HS-27A (cell line): Measurements from ENCODE around the gene CHRNG.
"Not testable (repeated sequence)": the region's sequence is repeated elsewhere in the genome, so short reads cannot be mapped to it uniquely, and the experiment has no call there.

Source experiments
- DNase-seq: peaks from one replicate; pipeline ENCODE4 v3.0.0-alpha.2; 2012; ENCODE audit warnings: low read depth, missing footprints

CHRNG gene

GRCh38 chr2:232527905-232528470 is 11.5 kb upstream of the CHRNG start:
- DNase-seq: no peak

DNA sequence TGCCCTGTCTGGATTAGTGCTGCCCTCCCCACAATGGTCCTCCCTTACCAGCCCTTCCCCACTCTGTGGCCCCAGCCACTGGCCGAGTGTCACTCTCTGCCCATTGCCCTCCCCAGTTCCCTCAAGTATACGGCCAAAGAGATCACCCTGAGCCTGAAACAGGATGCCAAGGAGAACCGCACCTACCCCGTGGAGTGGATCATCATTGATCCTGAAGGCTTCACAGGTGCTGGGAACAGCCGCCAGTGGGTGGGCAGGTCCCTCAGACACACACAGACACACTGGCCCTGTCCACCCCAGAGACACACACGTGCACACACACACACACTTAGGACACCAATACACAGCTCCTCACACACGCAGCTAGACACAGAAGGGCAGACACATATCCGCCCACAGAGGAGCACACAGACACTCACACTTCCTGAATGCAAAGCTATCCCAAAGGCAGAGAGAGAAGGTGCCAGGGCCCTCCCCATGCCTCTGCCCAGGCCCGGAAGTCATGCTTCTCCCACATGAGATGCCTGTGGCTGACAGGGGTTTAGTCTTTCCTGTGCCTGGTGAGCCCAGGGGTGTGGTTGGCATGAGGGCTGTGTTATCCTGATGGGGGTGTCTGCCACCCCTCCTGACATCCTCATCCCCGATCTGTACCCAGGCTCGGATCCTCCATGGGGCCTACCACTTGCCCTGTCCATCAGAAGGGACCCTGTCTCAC is 10.6 kb upstream of the CHRNG start:
- DNase-seq: no peak

GRCh38 chr2:232529806-232530547 is 9.5 kb upstream of the CHRNG start:
- no peak for DNase-seq

DNA sequence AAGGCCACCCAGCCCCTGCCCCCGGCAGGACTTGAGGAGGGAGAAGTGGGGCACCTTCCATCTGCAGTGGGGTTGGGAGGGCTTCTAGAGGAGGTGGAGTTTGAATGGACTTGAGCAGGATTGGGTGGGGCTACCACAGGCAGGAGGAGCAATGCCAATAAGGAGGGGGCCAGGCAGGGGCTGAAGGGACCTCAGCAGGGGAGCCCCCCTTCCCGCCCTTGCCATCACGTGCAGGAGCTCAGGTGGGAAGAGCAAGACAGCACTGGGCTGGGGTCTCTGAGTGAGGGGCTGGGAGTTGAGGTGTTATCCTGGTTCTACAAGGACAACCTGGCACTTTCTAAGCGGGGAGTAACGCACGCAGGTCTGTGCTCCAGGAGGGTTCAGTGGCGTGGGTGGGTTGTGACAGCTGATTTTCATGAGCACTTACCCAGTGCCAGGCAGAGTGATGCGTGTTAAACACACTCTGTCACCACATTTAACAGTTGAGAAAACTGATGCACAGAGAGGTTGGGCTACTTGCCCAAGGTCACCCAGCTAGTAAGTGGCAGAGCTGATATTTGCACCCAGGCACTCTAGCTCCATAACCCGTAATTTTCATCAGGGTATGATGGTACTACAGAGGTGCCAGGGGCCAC is 8.7 kb upstream of the CHRNG start:
- DNase-seq: no peak

- no peak for DNase-seq
Observed at GRCh38 chr2:232532419-232532818, 7.1 kb upstream of the CHRNG start.

DNA sequence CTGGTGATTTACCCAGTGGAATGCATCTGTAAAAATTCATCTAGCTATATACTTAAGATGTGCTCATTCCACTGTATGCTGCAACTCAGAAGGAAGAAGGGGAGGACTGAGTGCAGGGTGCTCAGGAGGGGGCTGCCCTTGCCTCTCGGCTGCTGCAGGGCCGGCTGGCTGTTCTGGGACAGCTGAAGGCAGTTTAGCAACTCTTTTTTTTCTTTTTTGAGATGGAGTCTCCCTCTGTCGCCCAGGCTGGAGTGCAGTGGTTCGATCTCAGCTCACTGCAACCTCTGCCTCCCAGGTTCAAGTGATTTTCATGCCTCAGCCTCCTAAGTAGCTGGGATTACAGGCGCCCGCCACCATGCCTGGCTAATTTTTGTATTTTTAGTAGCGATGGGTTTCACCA is 6.7 kb upstream of the CHRNG start:
- DNase-seq: not testable (repeated sequence)

- DNase-seq: no peak
Observed at GRCh38 chr2:232533944-232534710, 5.4 kb upstream of the CHRNG start.

GRCh38 chr2:232534940-232535651 is 4.4 kb upstream of the CHRNG start:
- DNase-seq: no peak

DNA sequence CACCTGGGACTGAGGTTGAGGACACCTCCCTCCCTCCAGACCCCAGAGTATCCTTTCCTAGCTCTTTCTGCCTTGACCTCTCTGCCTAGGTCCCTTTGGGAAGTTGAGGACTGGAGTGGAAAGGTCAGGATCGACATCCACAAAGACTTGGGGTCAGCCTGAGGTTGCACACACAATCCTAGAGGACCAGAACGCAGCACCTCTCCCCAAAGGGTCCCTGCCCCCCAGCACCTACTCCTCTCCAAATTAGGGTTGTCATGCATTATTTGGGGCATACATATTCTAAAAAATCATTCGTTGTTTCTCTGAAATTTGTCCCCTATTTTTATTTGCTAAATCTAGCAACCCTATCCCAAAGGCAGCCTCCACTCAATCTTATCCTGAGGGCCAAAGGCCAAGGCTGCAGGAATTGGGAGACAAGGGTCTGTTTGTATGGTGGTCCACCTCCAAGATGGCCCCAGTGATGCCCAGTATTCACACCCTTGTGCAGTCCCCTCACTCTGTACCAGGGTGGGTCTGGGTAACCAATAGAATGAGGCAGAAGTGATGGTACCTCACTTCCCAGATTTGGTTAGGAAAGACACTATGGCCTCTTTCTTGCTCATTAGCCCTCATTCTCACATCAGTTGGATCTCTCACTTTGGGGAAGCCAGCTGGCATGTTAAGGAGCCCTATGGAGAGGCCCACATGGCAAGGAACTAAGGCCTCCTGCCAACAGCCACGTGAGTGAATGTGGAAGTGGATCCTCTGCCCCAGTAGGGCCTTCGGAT is 3.5 kb upstream of the CHRNG start:
- no peak for DNase-seq

DNA sequence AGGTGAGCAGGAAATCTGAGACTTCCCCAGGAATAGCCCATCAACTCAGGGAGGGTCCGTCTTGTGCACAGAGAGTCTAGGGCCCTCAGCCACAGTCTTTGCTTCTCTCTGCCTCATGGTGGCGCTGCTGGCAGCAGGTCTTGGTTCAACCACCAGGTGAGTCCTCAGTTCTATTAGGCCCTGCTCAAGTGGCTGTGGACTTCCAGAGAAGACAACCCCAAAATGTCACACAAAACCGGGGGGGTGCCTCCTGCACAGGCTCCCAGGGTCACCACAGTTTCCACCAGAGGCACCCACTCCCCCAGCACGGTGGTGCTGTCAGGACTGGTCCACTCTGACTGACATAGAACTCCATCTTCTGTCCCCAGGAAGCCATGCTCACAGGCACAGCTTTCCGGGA is 2.4 kb upstream of the CHRNG start:
- no peak for DNase-seq

DNA sequence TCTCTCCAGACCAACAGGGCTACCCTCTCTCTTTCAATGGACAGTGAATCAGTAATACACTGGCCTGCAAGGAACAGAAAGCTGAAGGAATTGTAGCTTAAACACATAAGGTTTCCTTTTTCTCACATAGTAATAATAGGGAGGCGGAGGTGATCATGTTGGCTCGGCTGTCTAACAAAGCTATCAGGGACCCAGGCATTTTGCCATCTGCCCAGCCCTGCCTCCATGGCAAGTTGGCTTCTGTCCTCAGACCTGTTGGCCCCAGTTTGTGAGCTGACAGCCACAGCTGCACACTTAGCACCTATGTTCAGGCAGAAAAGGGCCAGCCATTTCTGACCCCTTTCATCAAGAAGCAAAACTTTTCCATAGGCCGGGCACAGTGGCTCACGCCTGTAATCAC is 2.0 kb upstream of the CHRNG start:
- DNase-seq: no peak

DNA sequence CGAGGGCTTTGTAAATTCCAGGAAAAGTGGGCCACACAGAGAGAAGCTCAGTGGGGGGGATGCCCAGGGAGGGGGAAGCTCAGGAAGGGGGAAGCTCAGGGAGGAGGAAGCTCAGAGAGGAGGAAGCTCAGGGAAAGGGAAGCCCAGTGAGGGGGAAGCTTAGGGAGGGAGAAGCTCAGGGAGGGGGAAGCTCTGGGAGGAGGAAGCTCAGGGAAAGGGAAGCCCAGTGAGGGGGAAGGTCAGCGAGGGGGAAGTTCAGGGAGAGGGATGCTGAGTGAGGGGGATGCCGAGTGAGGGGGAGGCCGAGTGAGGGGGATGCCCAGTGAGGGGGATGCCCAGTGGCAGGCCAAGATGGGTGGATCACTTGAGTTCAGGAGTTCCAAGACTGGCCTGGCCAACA is 821 bp upstream of the CHRNG start:
- no peak for DNase-seq

DNA sequence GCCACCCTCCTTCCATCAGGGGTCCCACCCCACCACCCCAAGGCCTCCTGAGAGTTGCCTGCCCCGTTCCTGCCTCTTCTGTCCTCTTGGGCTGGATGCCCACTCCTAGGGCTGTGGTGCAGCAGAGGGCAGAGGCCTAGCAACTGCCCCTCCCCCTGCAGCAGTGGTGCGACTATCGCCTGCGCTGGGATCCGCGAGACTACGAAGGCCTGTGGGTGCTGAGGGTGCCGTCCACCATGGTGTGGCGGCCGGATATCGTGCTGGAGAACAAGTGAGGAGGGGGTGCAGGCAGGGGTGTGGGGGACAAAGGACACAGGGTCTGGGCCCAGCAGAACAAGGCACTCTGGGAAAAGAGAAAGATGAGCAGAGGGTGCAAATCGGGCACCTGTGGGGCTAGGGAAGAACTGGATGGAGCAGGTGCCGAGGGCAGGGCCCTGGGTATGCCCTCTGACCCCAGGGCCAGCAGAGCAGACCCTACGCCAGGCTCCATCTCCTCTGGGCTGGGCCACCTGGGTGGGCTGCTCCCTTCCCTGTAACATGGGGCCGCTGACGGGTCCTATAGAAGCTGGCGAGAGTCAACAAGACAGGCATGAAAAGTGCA is 1.0 kb downstream of the CHRNG start:
- DNase-seq: no peak

DNA sequence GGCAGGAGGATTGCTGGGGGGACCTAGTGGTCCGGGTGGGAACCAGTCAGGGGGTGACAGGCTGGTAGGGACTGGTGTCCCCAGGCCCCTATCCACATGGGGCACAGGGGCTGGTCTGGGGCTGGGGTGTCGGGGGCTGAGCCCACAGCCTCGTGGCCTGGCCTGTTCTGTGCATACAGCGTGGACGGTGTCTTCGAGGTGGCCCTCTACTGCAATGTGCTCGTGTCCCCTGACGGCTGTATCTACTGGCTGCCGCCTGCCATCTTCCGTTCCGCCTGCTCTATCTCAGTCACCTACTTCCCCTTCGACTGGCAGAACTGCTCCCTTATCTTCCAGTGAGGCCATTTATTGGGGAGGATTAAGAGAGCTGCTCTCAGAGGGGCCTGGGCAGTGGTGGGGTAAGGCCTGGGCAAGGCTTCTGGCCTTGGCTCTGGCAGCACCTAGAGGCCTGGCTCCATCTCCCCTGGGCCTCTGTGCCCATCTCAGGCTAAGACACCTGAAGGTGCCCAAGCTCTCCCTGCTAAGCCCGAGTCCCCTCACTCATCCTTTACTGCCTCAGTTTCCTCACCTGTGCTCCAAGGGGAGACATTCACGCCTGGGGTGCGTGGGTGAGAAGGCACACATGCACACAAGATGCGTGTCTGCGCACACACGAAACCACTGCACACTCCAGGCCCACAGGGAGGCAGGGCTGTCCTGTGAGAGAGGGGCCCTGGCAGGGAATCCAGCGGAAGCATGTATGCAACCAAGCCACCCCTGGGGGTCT is 1.9 kb downstream of the CHRNG start:
- no peak for DNase-seq

GRCh38 chr2:232541961-232542714 is 2.6 kb downstream of the CHRNG start:
- DNase-seq: no peak

- no peak for DNase-seq
Observed at GRCh38 chr2:232542715-232543467, 3.4 kb downstream of the CHRNG start.

GRCh38 chr2:232543491-232543890 is 4.0 kb downstream of the CHRNG start:
- DNase-seq: no peak
